ENCODE data around the gene TPM4.
A peak's percentile ranks its signal among the peaks of the same experiment; 100 is the strongest.
"Not testable (repeated sequence)": the region's sequence is repeated elsewhere in the genome, so short reads cannot be mapped to it uniquely, and the experiment has no call there.

The TPM4 gene

DNA sequence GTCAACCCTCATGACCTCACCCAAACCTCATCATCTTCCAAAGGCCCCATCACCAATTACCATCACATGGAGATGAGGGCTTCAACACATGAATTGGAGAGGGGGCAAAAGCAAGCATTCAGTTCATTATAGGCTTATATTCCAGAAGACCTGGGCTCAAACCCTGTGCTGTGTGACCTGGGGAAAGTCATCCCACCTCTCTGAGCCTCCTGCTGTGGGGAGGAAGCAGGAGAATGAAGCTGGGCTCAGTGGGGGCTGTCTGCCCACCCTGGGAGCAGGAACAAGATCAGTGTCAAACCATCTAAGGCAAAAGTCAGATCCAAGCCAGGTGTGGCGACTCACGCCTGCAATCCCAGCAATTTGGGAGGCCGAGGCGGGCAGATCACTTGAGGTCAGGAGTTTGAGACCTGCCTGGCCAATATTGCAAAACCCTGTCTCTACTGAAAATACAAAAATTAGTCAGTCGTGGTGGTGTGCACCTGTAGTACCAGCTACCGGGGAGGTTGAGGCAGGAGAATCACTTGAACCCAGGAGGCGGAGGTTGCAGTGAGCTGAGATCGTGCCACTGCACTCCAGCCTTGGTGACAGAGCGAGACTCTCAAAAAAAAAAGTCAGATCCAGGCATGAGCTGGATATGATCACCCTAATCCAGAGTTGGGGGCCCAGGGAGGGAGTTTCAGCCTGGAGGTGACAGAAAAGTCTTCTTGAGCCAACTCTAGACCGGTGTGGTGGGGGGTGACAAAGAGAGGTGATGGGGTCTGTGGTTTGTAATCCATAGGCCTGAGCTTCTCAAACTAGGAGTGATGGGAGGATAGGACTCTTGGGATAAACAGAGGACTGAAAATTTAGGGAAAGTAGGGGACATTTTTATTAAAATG, 1.6 kb upstream of the TPM4 start:
- Mint-ChIP-seq H3K4me3 (peak overlapping the region; percentile 90), H3K27me3 (no peaks in the 10 kb centered on the region)

DNA sequence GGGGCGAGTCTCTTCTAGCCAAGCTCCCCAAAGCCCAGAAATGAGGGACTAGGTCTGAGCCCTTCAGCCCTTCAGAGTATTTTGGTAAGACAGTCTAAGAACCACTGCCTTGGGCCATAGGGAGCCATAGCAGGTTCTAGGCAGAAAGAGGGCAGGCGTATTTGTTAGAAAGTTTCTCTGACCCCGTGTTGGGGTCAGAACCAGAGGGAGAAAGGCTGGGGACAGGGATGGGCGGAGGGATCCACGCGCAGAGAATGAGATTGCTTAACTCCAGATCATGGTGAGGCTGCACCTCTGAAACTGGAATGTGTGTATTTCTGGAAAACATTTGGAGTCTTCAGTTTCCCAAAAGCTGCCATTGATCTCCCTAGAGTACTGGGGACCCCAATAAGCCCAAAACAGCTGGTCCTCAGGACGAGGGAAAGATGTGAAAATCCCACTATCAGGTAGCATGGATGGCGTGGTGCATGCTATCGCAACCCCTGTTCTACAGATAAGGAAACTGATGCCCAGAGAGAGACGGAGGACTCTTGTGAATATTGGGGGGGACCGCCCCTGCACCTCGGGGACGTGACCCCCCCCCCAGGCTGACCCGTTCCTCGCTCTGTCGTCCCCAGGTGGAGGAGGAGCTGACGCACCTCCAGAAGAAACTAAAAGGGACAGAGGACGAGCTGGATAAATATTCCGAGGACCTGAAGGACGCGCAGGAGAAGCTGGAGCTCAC, 703 bp upstream of the TPM4 start:
- DNase-seq: no peak
- Mint-ChIP-seq H3K9me3 (no peaks in the 10 kb centered on the region), H3K4me3 (peak overlapping the region; percentile 90), H3K27ac (peak overlapping the region; percentile 89), H3K4me1 (ENCODE audit: low read depth) (peaks cover 61% of the 10 kb centered on the region), H3K27me3 (no peaks in the 10 kb centered on the region), H3K36me3 (ENCODE audit: low read depth) (peaks cover 39% of the 10 kb centered on the region)

More for the DNA sequence above, 1.6 kb upstream of the TPM4 start:
- no peaks in the 10 kb centered on the region for H3K9me3 Mint-ChIP-seq
- H3K36me3 Mint-ChIP-seq (ENCODE audit: low read depth): peaks cover 31% of the 10 kb centered on the region
- H3K27ac Mint-ChIP-seq: peak overlapping the region; percentile 89
- no peak for DNase-seq
- peaks cover 53% of the 10 kb centered on the region for H3K4me1 Mint-ChIP-seq (ENCODE audit: low read depth)

DNA sequence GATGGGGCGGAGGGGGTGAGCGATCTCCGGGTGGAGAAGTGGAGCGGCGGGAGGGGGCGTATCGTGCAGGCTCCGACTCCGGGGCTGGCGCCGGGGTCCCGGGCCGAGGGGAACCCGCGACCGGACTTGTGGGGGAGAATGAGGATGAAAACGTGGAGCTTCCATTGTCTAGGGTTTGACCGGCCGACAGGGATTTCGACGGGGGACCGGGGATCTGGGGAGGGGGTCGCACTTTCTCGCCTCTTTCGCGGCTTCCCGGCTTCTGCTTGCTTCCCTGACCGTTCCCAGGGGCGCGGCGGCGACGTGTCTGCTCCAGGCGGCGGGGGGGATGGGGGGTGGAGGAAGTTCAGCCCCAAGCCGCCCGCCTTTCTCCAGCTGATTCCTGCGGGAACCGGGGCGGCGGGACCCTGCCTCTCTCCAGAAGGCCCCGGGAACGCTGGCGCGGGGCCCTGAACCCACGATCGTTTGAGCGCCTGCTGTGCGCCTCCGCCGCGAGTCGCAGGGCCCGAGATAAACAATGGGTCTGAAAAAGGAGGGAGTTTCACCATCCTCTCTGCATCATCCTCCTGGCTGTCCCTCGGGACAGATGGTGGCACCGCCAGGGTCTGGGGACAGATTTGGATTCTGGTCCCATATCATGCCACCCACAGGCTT, 790 bp downstream of the TPM4 start:
- H3K9me3 Mint-ChIP-seq: no peaks in the 10 kb centered on the region

DNA sequence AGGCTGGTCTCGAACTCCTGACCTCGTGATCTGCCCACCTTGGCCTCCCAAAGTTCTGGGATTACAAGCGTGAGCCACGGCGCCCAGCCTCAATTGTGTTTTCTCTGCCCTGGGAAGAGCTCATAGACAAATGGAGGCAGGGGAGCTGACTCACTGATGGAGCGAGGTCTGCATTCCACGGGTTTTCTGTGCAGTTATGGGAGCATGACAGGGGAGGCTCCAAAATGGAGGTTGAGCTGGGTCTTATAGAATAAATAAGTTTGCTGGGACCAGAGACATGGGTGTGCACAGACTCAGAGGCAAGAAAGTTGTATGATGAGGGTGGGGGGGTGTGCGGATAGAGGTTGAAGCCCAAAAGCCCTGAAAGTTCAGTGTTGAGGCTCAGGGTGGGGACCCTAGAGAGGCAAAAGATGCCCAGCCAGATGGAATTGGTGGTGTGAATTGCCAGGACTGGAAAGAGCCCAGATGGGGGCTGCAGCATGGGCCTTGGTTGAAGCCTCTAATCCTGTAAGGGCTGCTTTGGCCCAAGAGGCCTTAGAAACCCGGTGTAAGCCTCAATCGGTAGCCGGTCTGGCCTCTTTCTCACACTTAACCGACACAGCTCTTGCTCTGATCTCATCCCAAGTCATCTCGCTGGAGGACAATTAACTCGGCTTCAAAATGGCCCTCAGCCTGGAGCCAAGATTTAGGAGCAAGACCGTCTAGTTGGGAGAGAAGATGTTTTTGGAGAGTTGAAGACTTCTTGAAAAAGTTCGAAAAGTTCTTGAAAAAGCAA, 1.9 kb downstream of the TPM4 start:
- H3K4me1 Mint-ChIP-seq (ENCODE audit: low read depth): peaks cover 75% of the 10 kb centered on the region
- peak; percentile 64 for DNase-seq
- peak overlapping the region; percentile 90 for H3K4me3 Mint-ChIP-seq
- peak overlapping the region; percentile 99 for H3K27ac Mint-ChIP-seq
- H3K9me3 Mint-ChIP-seq: no peaks in the 10 kb centered on the region
- no peaks in the 10 kb centered on the region for H3K27me3 Mint-ChIP-seq
- H3K36me3 Mint-ChIP-seq (ENCODE audit: low read depth): peaks cover 65% of the 10 kb centered on the region

More for the DNA sequence above, 790 bp downstream of the TPM4 start:
- peak; percentile 61 for DNase-seq
- Mint-ChIP-seq H3K4me3 (peak overlapping the region; percentile 90), H3K27me3 (no peaks in the 10 kb centered on the region), H3K36me3 (ENCODE audit: low read depth) (peaks cover 54% of the 10 kb centered on the region), H3K4me1 (ENCODE audit: low read depth) (peaks cover 73% of the 10 kb centered on the region), H3K27ac (peak overlapping the region; percentile 99)

DNA sequence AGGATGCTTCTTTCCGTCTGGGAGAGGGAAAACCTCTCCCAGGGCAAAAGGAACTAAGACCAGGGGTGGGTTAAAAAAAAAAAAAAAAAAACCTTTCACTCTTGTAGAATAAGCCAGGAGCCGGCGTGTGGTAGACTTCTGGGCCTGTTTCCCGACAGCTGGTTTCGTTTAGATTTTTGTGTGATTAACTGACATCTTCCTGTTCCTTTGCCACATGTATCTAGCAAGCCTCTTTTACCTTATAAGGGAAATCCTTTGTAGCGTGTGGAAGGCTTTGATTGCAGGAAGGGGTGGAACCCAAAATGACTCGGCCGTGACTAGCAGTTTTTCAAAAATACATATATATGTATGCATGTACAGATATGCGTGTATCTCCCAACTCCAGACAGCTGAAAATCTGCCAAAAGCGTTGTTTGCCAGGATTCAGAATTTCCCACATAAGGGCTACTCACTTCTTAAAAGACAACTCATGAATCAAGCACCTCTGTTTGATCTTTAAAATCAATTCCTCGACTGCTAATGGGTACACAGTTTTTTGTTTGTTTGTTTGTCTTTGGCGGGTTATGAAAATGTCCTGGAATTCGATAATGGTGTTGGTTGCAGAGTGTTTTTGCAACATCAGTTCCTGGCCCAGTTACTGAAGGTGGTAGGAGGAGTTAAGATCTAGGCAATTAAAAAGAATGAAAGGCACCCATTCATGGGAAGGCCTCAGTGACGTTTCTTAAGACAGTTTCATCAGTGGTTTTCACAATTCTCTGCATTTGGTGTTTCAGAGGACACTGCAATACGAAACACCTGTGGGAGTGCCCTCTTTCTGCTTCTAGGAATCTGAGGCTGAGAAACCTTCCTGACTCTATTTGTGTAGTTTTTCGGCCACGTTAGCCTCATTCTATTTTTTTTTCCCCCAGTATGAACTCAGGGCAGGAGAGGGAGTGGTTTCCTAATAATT, 2.7 kb downstream of the TPM4 start:
- no peaks in the 10 kb centered on the region for H3K9me3 Mint-ChIP-seq
- H3K4me1 Mint-ChIP-seq (ENCODE audit: low read depth): peaks cover 72% of the 10 kb centered on the region
- peaks cover 73% of the 10 kb centered on the region for H3K36me3 Mint-ChIP-seq (ENCODE audit: low read depth)

DNA sequence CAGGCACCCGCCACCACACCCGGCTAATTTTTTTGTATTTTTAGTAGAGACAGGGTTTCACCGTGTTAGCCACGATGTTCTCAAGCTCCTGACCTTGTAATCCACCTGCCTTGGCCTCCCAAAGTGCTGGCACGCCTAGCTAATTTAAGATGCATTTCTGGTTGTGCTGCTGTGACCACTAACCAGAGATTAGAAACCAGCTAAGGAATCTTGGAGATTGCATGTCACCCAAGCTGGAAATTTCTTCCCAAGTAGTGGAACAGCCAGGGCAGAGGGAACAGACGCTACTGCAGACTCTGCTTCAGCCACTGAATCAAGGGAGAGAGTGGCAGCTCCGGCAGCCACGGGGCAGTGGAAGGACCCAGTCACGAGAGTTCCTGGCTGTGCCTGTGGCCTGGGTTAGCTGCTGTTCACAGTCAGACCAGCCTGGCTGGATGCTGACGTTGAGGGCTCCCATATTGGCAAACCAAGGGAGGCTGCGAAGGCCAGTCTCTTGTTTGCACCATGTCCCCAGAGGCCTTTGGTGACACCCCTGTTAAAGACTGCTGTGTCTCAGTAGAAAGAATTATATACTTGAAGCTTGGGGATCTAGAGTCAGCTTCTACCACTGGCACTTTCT, 7.9 kb downstream of the TPM4 start:
- Mint-ChIP-seq H3K9me3 (no peaks in the 10 kb centered on the region), H3K27ac (peak overlapping the region; percentile 72), H3K36me3 (ENCODE audit: low read depth) (peaks cover 96% of the 10 kb centered on the region), H3K4me3 (peak overlapping the region; percentile 15), H3K27me3 (no peaks in the 10 kb centered on the region), H3K4me1 (ENCODE audit: low read depth) (peaks cover 80% of the 10 kb centered on the region)
- no peak for DNase-seq

More for the DNA sequence above, 2.7 kb downstream of the TPM4 start:
- peak; percentile 58 for DNase-seq
- H3K4me3 Mint-ChIP-seq: peak overlapping the region; percentile 90
- peak overlapping the region; percentile 99 for H3K27ac Mint-ChIP-seq
- no peaks in the 10 kb centered on the region for H3K27me3 Mint-ChIP-seq

DNA sequence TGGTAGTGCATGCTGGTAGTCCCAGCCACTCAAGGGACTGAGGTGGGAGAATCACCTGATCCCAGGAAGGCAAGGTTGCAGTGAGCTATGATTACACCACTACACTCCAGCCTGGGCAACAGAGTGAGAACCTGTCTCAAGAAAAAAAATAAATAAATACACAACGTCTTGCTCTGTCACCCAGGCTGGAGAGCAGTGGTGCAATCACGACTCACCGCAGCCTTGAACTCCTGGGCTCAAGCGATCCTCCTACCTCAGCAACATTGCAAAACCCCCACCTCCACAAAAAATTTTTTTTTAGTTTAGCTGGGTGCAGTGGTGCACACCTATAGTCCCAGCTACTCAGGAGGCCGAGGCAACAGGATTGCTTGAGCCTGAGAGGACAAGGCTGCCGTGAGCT, 8.8 kb downstream of the TPM4 start:
- H3K27me3 Mint-ChIP-seq: no peaks in the 10 kb centered on the region
- H3K9me3 Mint-ChIP-seq: no peaks in the 10 kb centered on the region
- H3K4me1 Mint-ChIP-seq (ENCODE audit: low read depth): peaks cover 72% of the 10 kb centered on the region
- peak overlapping the region; percentile 94 for H3K27ac Mint-ChIP-seq
- DNase-seq: no peak
- H3K4me3 Mint-ChIP-seq: peak overlapping the region; percentile 77
- peaks cover 99% of the 10 kb centered on the region for H3K36me3 Mint-ChIP-seq (ENCODE audit: low read depth)

DNA sequence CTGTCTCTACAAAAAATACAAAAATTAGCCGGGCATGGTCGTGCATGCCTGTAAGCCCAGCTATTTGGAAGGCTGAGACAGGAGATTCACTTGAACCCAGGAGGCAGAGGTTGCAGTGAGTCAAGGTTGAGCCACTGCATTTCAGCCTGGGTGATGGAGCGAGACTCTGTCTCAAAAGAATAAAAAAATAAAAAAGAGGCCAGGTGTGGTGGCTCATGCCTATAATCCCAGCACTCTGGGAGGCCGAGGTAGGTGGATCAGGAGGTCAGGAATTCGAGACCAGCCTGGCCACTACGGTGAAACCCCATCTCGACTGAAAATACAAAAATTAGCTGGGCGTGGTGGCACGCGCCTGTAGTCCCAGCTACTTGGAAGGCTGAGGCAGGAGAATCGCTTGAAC, 11.1 kb downstream of the TPM4 start:
- H3K27ac Mint-ChIP-seq, H3K27me3 Mint-ChIP-seq: not testable (repeated sequence)

DNA sequence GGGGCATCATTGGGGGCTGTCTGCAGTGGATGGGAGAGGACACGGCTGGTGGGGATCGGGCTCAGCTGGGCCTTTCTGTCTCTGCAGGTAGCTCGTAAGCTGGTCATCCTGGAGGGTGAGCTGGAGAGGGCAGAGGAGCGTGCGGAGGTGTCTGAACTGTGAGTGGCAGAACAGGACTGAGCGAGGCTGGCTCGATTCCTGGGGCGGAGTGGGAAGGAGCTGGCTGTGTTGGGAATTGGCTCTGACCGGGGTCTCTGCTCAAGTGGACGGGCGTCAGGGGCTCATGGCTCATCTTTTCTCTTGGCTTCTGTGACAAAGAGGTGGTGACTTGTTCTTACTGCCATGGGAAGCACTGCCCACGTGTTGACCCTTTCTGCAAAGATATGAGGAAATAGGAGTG, 11.6 kb downstream of the TPM4 start:
- Mint-ChIP-seq H3K4me3 (no peak overlapping the region), H3K27ac (peak overlapping the region; percentile 63), H3K36me3 (ENCODE audit: low read depth) (peaks cover 99% of the 10 kb centered on the region), H3K9me3 (no peaks in the 10 kb centered on the region), H3K4me1 (ENCODE audit: low read depth) (peaks cover 48% of the 10 kb centered on the region), H3K27me3 (no peaks in the 10 kb centered on the region)
- DNase-seq: no peak

More for the DNA sequence above, 11.1 kb downstream of the TPM4 start:
- Mint-ChIP-seq H3K36me3 (ENCODE audit: low read depth) (peaks cover 99% of the 10 kb centered on the region), H3K4me1 (ENCODE audit: low read depth) (peaks cover 52% of the 10 kb centered on the region)
- H3K9me3 Mint-ChIP-seq, H3K4me3 Mint-ChIP-seq, DNase-seq: not testable (repeated sequence)

DNA sequence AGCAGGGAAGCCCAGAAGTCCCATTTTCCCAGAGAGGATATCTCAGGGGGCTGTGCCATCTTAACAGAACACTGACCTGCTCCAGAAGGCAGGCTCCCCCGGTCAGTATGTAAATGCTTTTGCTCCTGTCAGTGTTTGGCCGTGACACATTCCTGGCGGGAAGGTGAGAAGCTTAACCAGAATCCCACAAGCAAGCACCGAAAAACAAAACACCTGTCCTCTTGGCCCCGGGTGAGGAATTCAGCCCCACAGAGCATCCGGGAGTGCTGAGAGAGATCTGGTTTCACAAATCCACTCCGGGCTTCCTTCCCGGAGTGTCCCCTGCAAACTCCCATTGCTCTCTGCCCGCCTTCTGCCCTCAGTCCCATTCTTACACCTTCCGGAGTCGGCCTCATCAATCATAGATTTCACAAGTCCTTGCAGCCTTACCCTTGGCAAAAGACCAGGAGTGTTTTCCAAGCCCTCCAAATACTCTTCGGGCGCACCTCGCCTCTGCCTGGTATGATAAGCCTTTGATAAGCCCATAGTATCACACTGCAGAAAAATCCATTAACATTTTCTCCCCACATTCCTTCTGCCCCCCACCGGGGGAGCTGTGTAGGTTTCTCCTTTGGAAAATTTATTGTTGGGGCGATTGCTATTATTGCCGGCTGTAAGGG, 12.2 kb downstream of the TPM4 start:
- no peaks in the 10 kb centered on the region for H3K9me3 Mint-ChIP-seq
- peaks cover 45% of the 10 kb centered on the region for H3K4me1 Mint-ChIP-seq (ENCODE audit: low read depth)
- no peaks in the 10 kb centered on the region for H3K27me3 Mint-ChIP-seq
- no peak overlapping the region for H3K4me3 Mint-ChIP-seq
- H3K27ac Mint-ChIP-seq: peak overlapping the region; percentile 63
- H3K36me3 Mint-ChIP-seq (ENCODE audit: low read depth): peaks cover 99% of the 10 kb centered on the region
- DNase-seq: no peak

DNA sequence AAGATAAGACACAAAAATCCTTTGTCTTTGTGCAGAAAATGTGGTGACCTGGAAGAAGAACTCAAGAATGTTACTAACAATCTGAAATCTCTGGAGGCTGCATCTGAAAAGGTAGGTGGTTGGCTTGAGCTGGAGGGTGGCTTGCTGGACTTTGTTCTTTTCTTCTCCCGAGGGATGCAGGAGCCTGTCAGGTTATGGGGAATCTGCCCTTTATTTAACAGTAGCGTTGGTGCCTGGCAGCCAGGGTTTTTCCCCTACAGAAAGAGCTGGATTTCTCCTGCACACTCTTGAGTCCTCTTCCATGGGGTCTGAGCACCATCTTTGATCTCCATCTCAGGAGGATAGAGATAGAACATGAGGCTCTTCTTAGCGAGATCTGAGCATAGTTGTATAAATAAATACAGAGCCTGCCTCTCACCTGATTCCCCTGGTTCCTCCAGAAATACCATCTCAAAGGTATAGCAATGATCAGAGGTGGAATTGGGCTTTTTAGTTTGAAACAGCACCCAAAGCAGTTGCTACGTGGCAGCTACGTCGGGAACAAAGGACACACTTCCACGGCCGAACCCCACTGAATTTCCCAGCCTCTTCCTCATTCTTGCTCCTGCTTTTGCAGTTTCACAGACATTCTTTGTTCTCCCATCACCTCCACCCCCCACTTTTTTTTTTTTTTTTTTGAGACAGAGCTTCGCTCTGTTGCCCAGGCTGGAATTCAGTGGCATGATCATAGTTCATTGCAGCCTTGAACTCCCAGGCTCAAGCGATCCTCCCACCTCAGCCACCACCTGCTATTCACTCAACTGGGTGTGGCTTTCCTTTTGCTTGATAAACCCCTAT, 12.9 kb downstream of the TPM4 start:
- Mint-ChIP-seq H3K4me1 (ENCODE audit: low read depth) (peaks cover 43% of the 10 kb centered on the region), H3K27ac (peak overlapping the region; percentile 63), H3K36me3 (ENCODE audit: low read depth) (peaks cover 98% of the 10 kb centered on the region), H3K4me3 (no peak overlapping the region), H3K9me3 (no peaks in the 10 kb centered on the region), H3K27me3 (no peaks in the 10 kb centered on the region)
- DNase-seq: no peak
